GM18505 (cell line): ENCODE results near the gene MARK1.
"Not testable (repeated sequence)": the region's sequence is repeated elsewhere in the genome, so short reads cannot be mapped to it uniquely, and the experiment has no call there.

Source experiments
- ATAC-seq: cut with Tn5 transposase; IDR thresholded peaks from one replicate; pipeline ENCODE4 v1.9.1; 2021; ENCODE audit not compliant: unreplicated experiment
- POLR2A ChIP-seq: IDR thresholded peaks from 4 replicates; pipeline ENCODE4 v1.6.1; 2011; ENCODE audit warnings: borderline replicate concordance; ENCODE audit not compliant: insufficient read depth, insufficient read length; ENCODE audit errors: extremely low read depth

MARK1 gene

DNA sequence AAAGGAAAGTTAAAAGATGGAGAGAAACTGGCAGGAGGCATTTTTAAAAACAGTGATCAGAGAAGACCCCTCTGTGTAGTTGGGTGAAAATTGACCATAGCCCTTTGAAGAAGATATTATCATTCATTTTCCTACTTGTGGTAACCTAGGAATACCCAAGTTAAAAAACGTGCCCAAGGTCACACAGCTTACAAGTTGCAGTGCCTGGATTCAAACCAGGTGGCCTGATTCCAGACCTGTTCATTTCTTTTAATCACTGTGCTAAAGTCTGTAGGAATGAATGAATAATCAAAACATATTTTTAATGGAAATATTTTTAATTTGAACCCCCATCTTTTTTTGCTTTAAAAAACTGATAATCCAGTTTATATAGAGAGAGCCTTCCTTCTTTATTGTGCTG is 35.6 kb downstream of the MARK1 start:
- no peak for ATAC-seq
- no peak for TF ChIP-seq POLR2A

DNA sequence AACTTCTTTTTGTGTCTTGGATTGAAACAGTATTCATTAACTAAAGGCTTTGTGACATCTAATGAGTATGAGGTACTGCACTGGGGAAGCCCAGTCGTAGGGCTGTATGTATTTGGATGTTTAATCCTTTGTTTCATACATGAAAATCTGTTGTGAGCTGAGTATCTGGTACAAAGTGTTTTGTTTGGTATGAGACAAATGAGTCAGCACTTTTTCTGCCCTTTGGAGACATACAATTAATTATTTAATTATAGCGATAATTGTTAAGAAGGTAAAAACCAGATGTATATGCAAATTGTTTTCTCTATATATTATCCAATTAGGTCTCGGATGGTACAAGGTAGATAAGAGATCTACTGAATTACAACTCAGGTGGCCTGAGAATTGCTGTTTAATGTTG is 36.3 kb downstream of the MARK1 start:
- TF ChIP-seq POLR2A, result no peak
- no peak for ATAC-seq

- no peak for ATAC-seq
- no peak for TF ChIP-seq POLR2A
Observed at GRCh38 chr1:220565670-220566069, 37.7 kb downstream of the MARK1 start.

DNA sequence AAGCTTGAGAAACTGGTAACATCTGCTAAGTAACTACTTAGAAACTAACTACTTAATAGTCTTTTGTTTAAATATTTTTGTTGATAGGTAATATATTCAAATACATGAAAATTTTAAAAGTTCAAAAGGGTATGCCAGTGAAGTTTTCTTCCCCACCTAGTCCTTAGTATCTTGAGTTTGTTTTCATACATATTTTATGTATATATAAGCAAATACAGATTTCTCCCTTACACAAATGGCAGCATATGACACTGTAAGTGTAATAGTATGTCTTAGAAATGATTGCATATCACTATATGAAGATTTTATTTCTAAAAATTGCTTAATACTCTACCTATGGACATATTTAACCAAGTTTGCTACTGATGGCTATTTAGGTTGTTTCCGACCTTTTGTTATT is 38.9 kb downstream of the MARK1 start:
- no peak for TF ChIP-seq POLR2A

DNA sequence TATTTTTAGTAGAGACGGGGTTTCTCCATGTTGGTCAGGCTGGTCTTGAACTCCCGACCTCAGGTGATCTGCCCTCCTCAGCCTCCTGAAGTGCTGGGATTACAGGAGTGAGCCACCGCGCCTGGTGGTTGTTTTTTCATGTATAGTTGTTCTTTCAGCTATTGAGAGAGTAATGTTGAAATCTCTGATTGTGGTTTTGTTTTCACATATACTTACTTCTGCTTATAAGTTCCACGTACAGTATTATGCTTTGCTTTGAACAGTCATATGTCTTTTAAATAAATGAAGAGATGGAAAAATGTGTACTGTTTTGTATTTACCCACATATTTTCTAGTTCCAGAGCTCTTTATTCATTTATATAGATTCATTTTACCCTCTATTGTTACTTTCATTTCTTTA is 44.5 kb downstream of the MARK1 start:
- no peak for ATAC-seq
- TF ChIP-seq POLR2A, result no peak

More for the DNA sequence above, 38.9 kb downstream of the MARK1 start:
- no peak for ATAC-seq

DNA sequence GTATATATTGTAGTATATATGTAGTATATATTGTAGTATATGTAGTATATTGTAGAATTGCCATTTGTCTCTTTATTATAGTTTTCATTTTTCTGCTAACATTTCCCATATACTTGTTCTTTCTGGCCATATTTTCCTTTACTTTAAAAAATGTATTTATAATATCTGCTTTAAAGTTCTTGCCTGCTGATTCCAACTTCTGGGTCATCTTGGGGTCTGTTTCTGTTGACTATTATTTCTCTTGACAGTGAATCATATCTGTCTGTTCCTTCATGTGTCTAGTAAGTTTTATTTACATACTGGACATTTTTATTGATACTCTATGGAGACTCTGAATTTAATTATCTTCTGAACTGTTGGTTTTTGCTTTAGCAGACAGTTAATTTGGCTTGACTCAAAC is 45.9 kb downstream of the MARK1 start:
- TF ChIP-seq POLR2A, result no peak
- ATAC-seq, result no peak

DNA sequence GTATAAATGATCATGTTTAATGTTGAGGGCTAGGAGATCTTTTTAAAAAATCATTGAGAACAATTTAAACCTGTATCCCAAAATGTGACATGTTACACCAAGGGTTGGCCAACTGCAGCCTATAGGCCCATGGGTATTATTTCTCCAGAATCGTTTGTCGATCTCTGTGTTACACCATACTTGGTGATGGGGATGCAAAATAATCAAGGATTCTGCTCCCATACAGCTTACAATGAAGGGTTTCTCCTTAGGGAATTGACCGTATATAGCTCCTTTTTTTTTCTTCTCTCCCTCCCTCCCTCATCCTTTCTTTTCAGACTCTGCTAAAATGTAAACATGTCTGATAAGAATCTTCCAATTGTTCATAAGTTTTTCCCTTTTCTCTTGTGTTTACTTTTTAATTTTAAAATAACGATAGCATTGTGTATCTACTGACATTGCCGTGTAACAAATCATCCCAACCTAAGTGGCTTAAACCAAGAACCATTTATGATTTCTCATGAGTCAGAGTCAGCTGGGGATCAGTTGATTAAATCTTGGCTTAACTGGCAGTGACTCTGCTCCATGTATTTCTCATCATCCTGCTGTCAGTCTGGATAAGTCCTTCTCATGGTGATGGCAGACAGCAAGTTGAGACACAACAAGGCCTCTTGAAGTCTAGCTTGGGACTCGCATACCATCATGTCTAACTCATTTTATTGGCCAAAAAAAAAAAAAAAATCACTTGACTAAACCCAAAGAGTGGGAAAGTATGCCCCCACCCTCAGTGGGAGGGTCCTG is 48.0 kb downstream of the MARK1 start:
- ATAC-seq, result no peak
- no peak for TF ChIP-seq POLR2A

DNA sequence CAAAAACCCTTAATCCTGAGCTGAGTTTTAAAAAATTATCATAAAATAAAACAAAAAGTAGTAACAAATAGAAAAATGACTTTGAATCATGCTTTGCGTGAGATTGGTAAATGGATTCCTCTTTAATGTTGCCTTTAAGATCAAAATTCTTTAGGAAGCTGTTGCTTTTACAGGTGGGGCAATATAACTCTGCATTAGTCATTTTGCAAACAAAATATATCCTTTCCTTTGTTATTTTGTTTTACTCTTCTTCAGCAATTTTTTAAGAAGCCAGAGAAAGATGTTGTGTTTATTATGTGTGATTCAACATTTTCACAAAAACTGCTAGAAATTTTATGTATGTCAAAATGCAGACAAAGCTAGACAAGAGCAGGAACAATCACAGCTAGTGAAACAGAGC is 50.0 kb downstream of the MARK1 start:
- no peak for TF ChIP-seq POLR2A
- ATAC-seq, result no peak

DNA sequence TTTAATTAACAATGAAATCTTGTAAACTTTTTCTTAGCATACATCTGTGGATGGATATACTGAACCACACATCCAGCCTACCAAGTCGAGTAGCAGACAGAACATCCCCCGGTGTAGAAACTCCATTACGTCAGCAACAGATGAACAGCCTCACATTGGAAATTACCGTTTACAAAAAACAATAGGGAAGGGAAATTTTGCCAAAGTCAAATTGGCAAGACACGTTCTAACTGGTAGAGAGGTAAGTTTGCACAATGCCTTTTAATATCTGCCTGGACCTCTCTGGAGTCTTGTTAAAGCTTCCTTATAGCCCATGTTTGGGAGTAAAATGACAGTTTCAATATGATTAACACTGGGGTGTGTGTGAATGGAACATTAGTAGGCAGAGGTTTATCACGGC is 51.4 kb downstream of the MARK1 start:
- no peak for TF ChIP-seq POLR2A
- no peak for ATAC-seq

- ATAC-seq, result no peak
- TF ChIP-seq POLR2A, result no peak
Observed at GRCh38 chr1:220592714-220593113, 64.8 kb downstream of the MARK1 start.

- ATAC-seq, result no peak
- TF ChIP-seq POLR2A, result no peak
Observed at GRCh38 chr1:220594356-220594755, 66.4 kb downstream of the MARK1 start.

GRCh38 chr1:220595179-220595578 is 67.2 kb downstream of the MARK1 start:
- TF ChIP-seq POLR2A, result no peak
- ATAC-seq, result no peak

DNA sequence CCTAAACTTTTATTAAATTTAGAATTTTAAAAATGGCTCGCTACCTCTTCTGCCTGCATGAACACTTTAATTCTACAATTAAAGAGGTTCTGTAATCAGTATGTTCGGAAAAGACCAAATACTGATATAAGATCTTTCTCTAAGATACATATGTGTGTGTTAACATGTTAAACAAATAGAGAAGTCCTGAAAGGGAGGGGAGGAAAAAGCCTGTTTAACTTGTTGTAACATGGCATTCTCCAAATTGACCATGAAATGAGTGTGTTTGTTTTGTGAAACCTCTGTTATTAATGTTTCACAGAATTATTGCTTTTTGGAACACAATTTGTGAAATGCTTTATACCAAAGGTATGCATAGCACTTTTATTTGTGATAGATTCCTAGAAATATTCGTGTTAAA is 77.0 kb downstream of the MARK1 start:
- no peak for TF ChIP-seq POLR2A
- ATAC-seq, result no peak

- not testable (repeated sequence) for ATAC-seq
Observed at GRCh38 chr1:220605651-220606050, 77.7 kb downstream of the MARK1 start.

- ATAC-seq, result not testable (repeated sequence)
Observed at GRCh38 chr1:220611100-220611499, 83.2 kb downstream of the MARK1 start.

GRCh38 chr1:220616836-220617235 is 88.9 kb downstream of the MARK1 start:
- no peak for ATAC-seq
- TF ChIP-seq POLR2A, result no peak

DNA sequence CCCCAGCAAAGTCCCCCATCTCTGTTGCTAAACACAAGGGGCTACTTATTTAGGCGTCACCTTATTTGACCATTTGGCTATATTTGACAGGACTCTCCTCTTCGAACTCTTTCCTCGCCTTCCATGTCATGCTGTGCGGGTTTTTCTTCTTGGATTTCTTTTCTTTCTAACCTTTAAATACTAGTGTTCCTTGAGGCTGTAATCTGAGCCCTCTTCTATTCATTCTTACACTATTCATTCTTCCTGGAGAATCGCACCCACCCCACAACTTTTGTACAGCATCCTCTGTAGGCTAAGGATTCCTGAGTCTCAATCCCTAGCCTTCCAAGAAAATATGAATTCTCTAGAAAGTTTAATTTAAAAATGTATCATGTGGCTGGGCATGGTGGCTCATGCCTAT is 100.5 kb downstream of the MARK1 start:
- no peak for ATAC-seq
- TF ChIP-seq POLR2A, result no peak
